A673 (cell line): ENCODE measurements around the gene PTTG1IP.

Source experiments
- CTCF ChIP-seq: fragments of 300-800, 200-600 bp; sonication (generic); conservative IDR thresholded peaks from 2 replicates; pipeline ENCODE4 v1.5.1; 2017; ENCODE audit warnings: low read depth, mild to moderate bottlenecking, antibody characterized with exemption, low read length, moderate library complexity, mixed read lengths
- EZH2 ChIP-seq: fragments of 200-600 bp; sonication (generic); IDR thresholded peaks from 2 replicates; pipeline ENCODE4 v1.6.1; 2017; ENCODE audit warnings: borderline replicate concordance, low read depth, mild to moderate bottlenecking, mixed read lengths, antibody characterized with exemption, low read length; ENCODE audit not compliant: poor library complexity, severe bottlenecking

DNA sequence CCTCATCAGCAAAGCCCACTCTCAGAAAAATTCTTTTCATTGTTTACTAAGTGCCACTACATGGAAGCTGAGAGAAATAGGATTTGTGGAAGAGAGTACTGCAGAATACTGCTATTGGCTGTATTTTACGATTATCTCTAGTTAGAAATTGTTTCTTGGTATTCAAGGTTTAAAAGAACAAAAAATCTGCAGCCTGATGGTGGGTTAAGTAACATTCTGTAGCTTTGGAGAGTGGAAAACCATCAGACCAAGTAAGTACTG, 27.3 kb downstream of the PTTG1IP start:
- TF ChIP-seq CTCF (no peak; the same call in 1 of the 2 replicates), EZH2 (no peak)
